Measurements from ENCODE around the gene WIZ. TPM values are rescaled to one million over a fixed set of nuclear protein-coding genes. Genes with fewer than 3 reads are reported as not detected.

The WIZ gene
- total RNA-seq, 4 donors from 2014 or later: 23.0 to 48.5 (median 29.6) TPM

DNA sequence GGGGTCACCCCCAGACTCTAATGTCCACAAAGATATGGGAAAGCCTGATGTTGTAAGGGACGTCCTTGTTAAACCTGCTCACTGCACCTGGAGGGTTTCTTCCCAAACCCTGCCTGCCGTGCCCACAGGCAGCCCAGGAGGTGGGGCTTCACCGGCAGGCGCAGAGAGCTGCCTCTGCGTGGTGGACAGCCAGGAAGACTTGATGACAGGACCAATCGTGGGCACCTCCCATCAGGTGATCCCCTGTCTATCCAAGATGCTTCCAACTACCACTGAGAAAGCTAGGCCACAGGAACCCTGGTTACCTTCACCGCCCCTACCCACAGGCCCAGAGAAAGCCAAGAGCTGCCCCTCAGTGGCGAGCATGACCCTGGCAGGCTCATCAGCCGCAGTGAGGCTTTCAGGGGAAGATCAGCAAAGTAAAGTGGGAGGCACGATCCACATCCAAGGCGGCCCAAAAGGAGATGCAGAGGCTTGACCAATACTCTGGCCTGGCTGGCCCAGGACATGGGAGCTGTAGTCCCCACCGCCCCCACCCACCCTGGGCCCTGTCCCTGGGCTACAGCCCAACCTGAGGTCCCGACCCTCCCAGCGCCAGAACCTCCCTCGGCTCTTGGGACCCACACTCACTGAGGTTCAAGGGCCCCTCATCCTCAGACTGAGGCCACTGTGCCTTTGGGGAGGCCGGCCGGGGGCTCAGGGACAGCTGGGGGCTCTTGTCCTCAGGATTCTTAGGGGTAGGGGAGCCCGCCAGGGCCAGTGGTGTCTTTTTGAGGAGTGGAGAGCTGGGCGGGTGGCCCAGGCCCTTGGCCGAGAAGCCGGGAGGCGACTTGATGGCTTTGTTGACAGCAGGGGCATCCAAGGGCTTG is 20.6 kb downstream of the WIZ start:
- no peak for DNase-seq
- H3K36me3 ChIP-seq: peaks cover 28 to 31% of the 10 kb centered on the region in 2 donors
- no peaks in the 10 kb centered on the region for H3K9me3 ChIP-seq
- 93% methylated on average over 8 to 12 of the region's 22 CpGs for WGBS, 2 donors
- H3K27ac ChIP-seq: no peak overlapping the region
- H3K27me3 ChIP-seq: no peaks in the 10 kb centered on the region
- intact Hi-C loops (cut with DNase I): no loop called here
- peaks cover 16 to 23% of the 10 kb centered on the region in 2 donors for H3K4me1 ChIP-seq
- no peak overlapping the region for H3K4me3 ChIP-seq (replicated peaks in 1 of 3)
- TF ChIP-seq POLR2A (IDR thresholded peaks at IDR 0.05): no peak
- TF ChIP-seq, protein P1, sequence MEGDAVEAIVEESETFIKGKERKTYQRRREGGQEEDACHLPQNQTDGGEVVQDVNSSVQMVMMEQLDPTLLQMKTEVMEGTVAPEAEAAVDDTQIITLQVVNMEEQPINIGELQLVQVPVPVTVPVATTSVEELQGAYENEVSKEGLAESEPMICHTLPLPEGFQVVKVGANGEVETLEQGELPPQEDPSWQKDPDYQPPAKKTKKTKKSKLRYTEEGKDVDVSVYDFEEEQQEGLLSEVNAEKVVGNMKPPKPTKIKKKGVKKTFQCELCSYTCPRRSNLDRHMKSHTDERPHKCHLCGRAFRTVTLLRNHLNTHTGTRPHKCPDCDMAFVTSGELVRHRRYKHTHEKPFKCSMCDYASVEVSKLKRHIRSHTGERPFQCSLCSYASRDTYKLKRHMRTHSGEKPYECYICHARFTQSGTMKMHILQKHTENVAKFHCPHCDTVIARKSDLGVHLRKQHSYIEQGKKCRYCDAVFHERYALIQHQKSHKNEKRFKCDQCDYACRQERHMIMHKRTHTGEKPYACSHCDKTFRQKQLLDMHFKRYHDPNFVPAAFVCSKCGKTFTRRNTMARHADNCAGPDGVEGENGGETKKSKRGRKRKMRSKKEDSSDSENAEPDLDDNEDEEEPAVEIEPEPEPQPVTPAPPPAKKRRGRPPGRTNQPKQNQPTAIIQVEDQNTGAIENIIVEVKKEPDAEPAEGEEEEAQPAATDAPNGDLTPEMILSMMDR (IDR thresholded peaks at IDR 0.05): no peak

GRCh38 chr19:15427991-15428471 is 21.7 kb downstream of the WIZ start:
- WGBS, 2 donors: 96% methylated on average over 24 to 27 of the region's 35 CpGs
- Histone ChIP-seq H3K4me3 (replicated peaks in 1 of 3) (no peak overlapping the region), H3K4me1 (peaks cover 10 to 17% of the 10 kb centered on the region in 2 donors), H3K9me3 (no peaks in the 10 kb centered on the region), H3K27ac (no peak overlapping the region), H3K36me3 (peaks cover 40 to 43% of the 10 kb centered on the region in 2 donors), H3K27me3 (no peaks in the 10 kb centered on the region)
- intact Hi-C loops (cut with DNase I): no loop called here
- TF ChIP-seq, protein P1 (IDR thresholded peaks at IDR 0.05): no peak
- no peak for TF ChIP-seq POLR2A (IDR thresholded peaks at IDR 0.05)
- no peak for DNase-seq

DNA sequence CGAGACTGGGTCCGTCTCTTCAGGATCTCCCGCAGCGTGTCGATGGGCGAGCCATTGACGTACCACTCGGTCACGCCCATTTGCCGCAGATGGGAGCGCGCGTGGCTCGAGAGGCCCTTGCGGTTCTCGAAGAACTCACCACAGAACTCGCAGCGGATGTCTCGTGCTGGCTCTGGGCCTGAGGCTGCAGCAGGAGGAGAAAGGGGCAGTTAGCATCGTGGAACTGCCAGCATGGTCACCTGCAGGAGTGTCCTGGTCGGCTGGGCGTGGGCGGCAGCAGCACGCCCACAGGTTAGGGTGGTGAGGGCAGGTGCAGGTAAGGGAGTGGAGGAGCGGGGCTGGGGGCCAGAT is 22.4 kb downstream of the WIZ start:
- Histone ChIP-seq H3K27ac (no peak overlapping the region), H3K4me1 (peaks cover 10 to 17% of the 10 kb centered on the region in 2 donors), H3K36me3 (peaks cover 47 to 49% of the 10 kb centered on the region in 2 donors), H3K27me3 (no peaks in the 10 kb centered on the region), H3K4me3 (replicated peaks in 1 of 3) (no peak overlapping the region), H3K9me3 (no peaks in the 10 kb centered on the region)
- whole genome bisulfite sequencing, 2 donors: 94 to 98% methylated on average over 25 of the region's 25 CpGs
- TF ChIP-seq POLR2A (IDR thresholded peaks at IDR 0.05): no peak
- TF ChIP-seq, protein P1 (IDR thresholded peaks at IDR 0.05): no peak
- DNase-seq: no peak
- intact Hi-C loops (cut with DNase I): no loop called here

GRCh38 chr19:15426485-15427349 is 23.0 kb downstream of the WIZ start:
- TF ChIP-seq, protein P1 (IDR thresholded peaks at IDR 0.05): no peak
- TF ChIP-seq POLR2A (IDR thresholded peaks at IDR 0.05): no peak
- Histone ChIP-seq H3K9me3 (no peaks in the 10 kb centered on the region), H3K4me3 (replicated peaks in 1 of 3) (no peak overlapping the region), H3K27ac (no peak overlapping the region), H3K36me3 (peaks cover 49% of the 10 kb centered on the region in 2 donors), H3K4me1 (peaks cover 9 to 16% of the 10 kb centered on the region in 2 donors), H3K27me3 (no peaks in the 10 kb centered on the region)
- DNase-seq: no peak
- intact Hi-C loops (cut with DNase I): no loop called here
- 90 to 92% methylated on average over 16 of the region's 16 CpGs for WGBS, 2 donors
